SK-N-SH (cell line): ENCODE data around the gene GNAT1. TPM values are rescaled to one million over a fixed set of nuclear protein-coding genes. Genes with fewer than 3 reads are reported as not detected.

ENCODE experiments used
- CTCF ChIA-PET: fragments of 300-600, 350-600 bp; formaldehyde crosslinking; extraction: SDS; loops from one replicate; lab custom pipeline; 2021; lab: Yijun Ruan, JAX
- POLR2A ChIA-PET: fragments of 350-600 bp; sonication (Branson Sonifier 250); formaldehyde crosslinking; extraction: SDS; loops from one replicate; lab custom pipeline; 2020; ENCODE audit warnings: antibody characterized with exemption, inconsistent platforms; lab: Yijun Ruan, JAX
- DNase-seq: peaks from one replicate; pipeline ENCODE4 v3.0.0; 2012
- H2AFZ ChIP-seq: fragments of 200-600 bp; sonication (generic); 2 replicates; pipeline ENCODE4 v1.8.1; 2016; ENCODE audit warnings: antibody characterized with exemption, mild to moderate bottlenecking, low read depth
- H3F3A ChIP-seq: fragments of 200-600 bp; sonication (generic); replicated peaks from 2 replicates; pipeline ENCODE3; 2016; ENCODE audit warnings: antibody characterized with exemption, mild to moderate bottlenecking; ENCODE audit not compliant: insufficient read depth
- H3K27ac ChIP-seq, 2 experiments: fragments of 200-500 bp in 1 of 2; fragments of 200-600 bp in 1 of 2; sonication (Bioruptor generic) in 1 of 2; sonication (generic), shearing (Covaris generic) in 1 of 2; 2 replicates each; pipeline versions ENCODE4 v1.5.1 to v1.6.1; 2014 to 2016; ENCODE audit warnings: low read depth in 2 of 2, inconsistent platforms in 1 of 2, low read length in 1 of 2, mild to moderate bottlenecking in 1 of 2, mixed read lengths in 1 of 2
- H3K27me3 ChIP-seq: fragments of 200-600 bp; sonication (generic), shearing (Covaris generic); 2 replicates; pipeline ENCODE4 v1.6.1; 2016; ENCODE audit warnings: mixed run types; ENCODE audit not compliant: insufficient read depth
- H3K36me3 ChIP-seq, 2 experiments: fragments of 200-500 bp in 1 of 2; fragments of 200-600 bp in 1 of 2; sonication (Bioruptor generic) in 1 of 2; sonication (generic) in 1 of 2; replicated peaks in 1 of 2; 2 replicates each; pipeline versions ENCODE3 to v1.5.1; 2014 to 2016; ENCODE audit warnings: low read length in 1 of 2, mild to moderate bottlenecking in 1 of 2; ENCODE audit not compliant: insufficient read depth in 2 of 2, control insufficient read depth in 1 of 2
- H3K4me1 ChIP-seq, 2 experiments: fragments of 200-500 bp in 1 of 2; fragments of 200-600 bp in 1 of 2; sonication (Bioruptor generic) in 1 of 2; sonication (generic), shearing (Covaris generic) in 1 of 2; 2 replicates each; pipeline versions ENCODE4 v1.5.1 to v1.6.1; 2014 to 2016; ENCODE audit warnings: low read depth in 1 of 2, low read length in 1 of 2, mixed run types in 1 of 2; ENCODE audit not compliant: insufficient read depth in 2 of 2, control insufficient read depth in 1 of 2
- H3K4me2 ChIP-seq: fragments of 200-600 bp; sonication (generic), shearing (Covaris generic); 2 replicates; pipeline ENCODE4 v1.6.1; 2017; ENCODE audit warnings: mixed run types
- H3K4me3 ChIP-seq, 2 experiments: fragments of 200-500 bp in 1 of 2; fragments of 200-600 bp in 1 of 2; sonication (Bioruptor generic) in 1 of 2; sonication (generic), shearing (Covaris generic) in 1 of 2; 2 replicates each; pipeline versions ENCODE4 v1.5.1 to v1.8.1; 2014 to 2016; ENCODE audit warnings: low read depth in 2 of 2, inconsistent platforms in 1 of 2, low read length in 1 of 2, mild to moderate bottlenecking in 1 of 2, mixed read lengths in 1 of 2, moderate library complexity in 1 of 2
- H3K79me2 ChIP-seq: fragments of 200-600 bp; sonication (generic); 2 replicates; pipeline ENCODE4 v1.8.1; 2017; ENCODE audit warnings: mild to moderate bottlenecking; ENCODE audit not compliant: insufficient read depth
- H3K9ac ChIP-seq: fragments of 200-600 bp; sonication (generic); 2 replicates; pipeline ENCODE4 v1.6.1; 2017; ENCODE audit warnings: mixed run types
- H3K9me2 ChIP-seq: fragments of 200-600 bp; sonication (generic); 2 replicates; pipeline ENCODE4 v1.6.1; 2017; ENCODE audit warnings: mixed run types
- H3K9me3 ChIP-seq: fragments of 200-600 bp; sonication (generic); 2 replicates; pipeline ENCODE4 v1.6.1; 2017; ENCODE audit warnings: mixed run types, mild to moderate bottlenecking, moderate library complexity
- H4K20me1 ChIP-seq: fragments of 200-600 bp; sonication (generic); 2 replicates; pipeline ENCODE4 v1.6.1; 2017; ENCODE audit warnings: mild to moderate bottlenecking, mixed run types; ENCODE audit not compliant: insufficient read depth
- ELF1 ChIP-seq: IDR thresholded peaks from 2 replicates; pipeline ENCODE4 v1.4.0; 2012
- EZH2phosphoT487 ChIP-seq: fragments of 200-600 bp; sonication (generic); IDR thresholded peaks from 2 replicates; pipeline ENCODE4 v1.6.1; 2017; ENCODE audit warnings: low read depth, mixed run types, mild to moderate bottlenecking, antibody characterized with exemption, moderate library complexity, borderline replicate concordance
- FOSL2 ChIP-seq: IDR thresholded peaks from 2 replicates; pipeline ENCODE4 v1.4.0; 2012; ENCODE audit warnings: low read depth, mild to moderate bottlenecking, moderate library complexity, borderline replicate concordance
- FOXM1 ChIP-seq: IDR thresholded peaks from 2 replicates; pipeline ENCODE4 v1.4.0; 2012; ENCODE audit warnings: low read depth, mild to moderate bottlenecking
- GABPA ChIP-seq: IDR thresholded peaks from 2 replicates; pipeline ENCODE4 v1.4.0; 2012; ENCODE audit warnings: low read depth, mild to moderate bottlenecking
- MEF2A ChIP-seq: IDR thresholded peaks from 2 replicates; pipeline ENCODE4 v1.4.0; 2012; ENCODE audit warnings: low read depth, borderline replicate concordance
- MXI1 ChIP-seq: IDR thresholded peaks from 2 replicates; pipeline ENCODE4 v1.6.1; 2012; ENCODE audit warnings: mild to moderate bottlenecking, low read depth, low read length, improper control_type of control experiment
- NFIC ChIP-seq: IDR thresholded peaks from 2 replicates; pipeline ENCODE4 v1.4.0; 2012; ENCODE audit warnings: borderline replicate concordance
- POLR2AphosphoS5 ChIP-seq: IDR thresholded peaks from 2 replicates; pipeline ENCODE4 v1.6.1; 2012; ENCODE audit warnings: low read depth, low read length
- RAD21 ChIP-seq: IDR thresholded peaks from 2 replicates; pipeline ENCODE4 v1.6.1; 2012; ENCODE audit warnings: mild to moderate bottlenecking, low read length
- RCOR1 ChIP-seq: fragments of 150-350 bp; IDR thresholded peaks from 2 replicates; pipeline ENCODE4 v1.6.1; 2017; ENCODE audit warnings: antibody characterized with exemption, low read length
- RFX5 ChIP-seq: IDR thresholded peaks from 2 replicates; pipeline ENCODE4 v1.6.1; 2012; ENCODE audit warnings: mild to moderate bottlenecking, improper control_type of control experiment, low read length
- RXRA ChIP-seq: IDR thresholded peaks from 2 replicates; pipeline ENCODE4 v1.4.0; 2012; ENCODE audit warnings: low read depth, mild to moderate bottlenecking, borderline replicate concordance
- TCF12 ChIP-seq: IDR thresholded peaks from 2 replicates; pipeline ENCODE4 v1.4.0; 2012
- WGBS: methylation state at CpG from one replicate; pipeline ENCODE4 v1.1.6; 2017; ENCODE audit warnings: low lambda C conversion rate; 5-methylcytosine and 5-hydroxymethylcytosine counted together
- polyA plus RNA-seq, 3 experiments: library from polyadenylated mRNA; depleted of rRNA; stranded (reverse); fragments of >200 nt; gene quantifications; 2 replicates each; pipeline ENCODE4 v1.2.3, GENCODE V29; 2012
- TF ChIP-seq, protein P1 (sequence below): fragments of 150-350 bp; IDR thresholded peaks from 2 replicates; pipeline ENCODE4 v1.6.1; 2017; ENCODE audit warnings: antibody characterized with exemption, low read length, low read depth, borderline replicate concordance
- TF ChIP-seq, protein P2 (sequence below): fragments of 150-350 bp; IDR thresholded peaks from 2 replicates; pipeline ENCODE4 v1.6.1; 2016; ENCODE audit warnings: mild to moderate bottlenecking, low read depth, low read length

GNAT1 gene
- polyA plus RNA-seq, 1 of the 3 experiments (the other 2 are of a cell fraction), result not detected

DNA sequence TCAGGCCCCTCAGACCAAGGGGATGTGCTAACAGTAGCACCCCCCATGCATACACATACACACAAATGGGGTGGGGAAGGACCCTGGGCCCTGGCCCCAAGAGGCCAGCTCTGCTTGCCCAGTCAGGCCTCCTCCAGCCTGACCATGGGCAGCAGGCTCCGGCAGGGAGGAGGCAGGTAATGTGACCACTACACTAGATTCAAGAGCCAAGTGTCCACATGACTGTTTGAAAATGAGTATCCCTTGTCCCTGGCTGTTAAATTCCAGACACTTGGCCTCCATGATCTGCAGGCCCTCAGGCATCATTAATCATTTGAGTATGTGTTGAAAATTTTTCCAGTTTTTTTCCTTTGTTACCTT is 30.7 kb downstream of the GNAT1 start:
- Histone ChIP-seq H3K9me2 (no peaks in the 10 kb centered on the region), H2AFZ (no peak overlapping the region), H3K27me3 (peaks cover 7% of the 10 kb centered on the region; the same call in 1 of the 2 replicates), H3K4me2 (no peak overlapping the region)
- POLR2A ChIA-PET, result no interaction called here
- no peak for DNase-seq
- TF ChIP-seq MXI1, result no peak
- TF ChIP-seq ELF1, result no peak
- TF ChIP-seq MEF2A, result no peak
- no peak for TF ChIP-seq GABPA
- TF ChIP-seq, protein P1, sequence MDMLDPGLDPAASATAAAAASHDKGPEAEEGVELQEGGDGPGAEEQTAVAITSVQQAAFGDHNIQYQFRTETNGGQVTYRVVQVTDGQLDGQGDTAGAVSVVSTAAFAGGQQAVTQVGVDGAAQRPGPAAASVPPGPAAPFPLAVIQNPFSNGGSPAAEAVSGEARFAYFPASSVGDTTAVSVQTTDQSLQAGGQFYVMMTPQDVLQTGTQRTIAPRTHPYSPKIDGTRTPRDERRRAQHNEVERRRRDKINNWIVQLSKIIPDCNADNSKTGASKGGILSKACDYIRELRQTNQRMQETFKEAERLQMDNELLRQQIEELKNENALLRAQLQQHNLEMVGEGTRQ, result no peak
- no peak for TF ChIP-seq RAD21
- TF ChIP-seq, protein P2, sequence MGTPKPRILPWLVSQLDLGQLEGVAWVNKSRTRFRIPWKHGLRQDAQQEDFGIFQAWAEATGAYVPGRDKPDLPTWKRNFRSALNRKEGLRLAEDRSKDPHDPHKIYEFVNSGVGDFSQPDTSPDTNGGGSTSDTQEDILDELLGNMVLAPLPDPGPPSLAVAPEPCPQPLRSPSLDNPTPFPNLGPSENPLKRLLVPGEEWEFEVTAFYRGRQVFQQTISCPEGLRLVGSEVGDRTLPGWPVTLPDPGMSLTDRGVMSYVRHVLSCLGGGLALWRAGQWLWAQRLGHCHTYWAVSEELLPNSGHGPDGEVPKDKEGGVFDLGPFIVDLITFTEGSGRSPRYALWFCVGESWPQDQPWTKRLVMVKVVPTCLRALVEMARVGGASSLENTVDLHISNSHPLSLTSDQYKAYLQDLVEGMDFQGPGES, result no peak
- no peak for TF ChIP-seq FOSL2
- no peak for TF ChIP-seq RXRA
- no peak for TF ChIP-seq RCOR1
- no peak for TF ChIP-seq POLR2AphosphoS5
- TF ChIP-seq EZH2phosphoT487, result no peak
- TF ChIP-seq FOXM1, result no peak
- TF ChIP-seq RFX5, result no peak
- TF ChIP-seq, all 33 proteins: peak for 0
- Histone ChIP-seq H3K9ac (no peak overlapping the region), H3K79me2 (no peaks in the 10 kb centered on the region), H3K4me1 (peaks cover 0 to 4% of the 10 kb centered on the region in 2 experiments; a peak in 1 of 4 replicates), H3K4me3 (no peak overlapping the region), H3K27ac (no peak overlapping the region), H3K36me3 (no peaks in the 10 kb centered on the region), H3F3A (peaks cover 3% of the 10 kb centered on the region), H3K9me3 (no peaks in the 10 kb centered on the region), H4K20me1 (no peaks in the 10 kb centered on the region)
- WGBS, result no CpG with 5 or more reads among the region's 1 CpG
- CTCF ChIA-PET, result interaction anchor here (0.8 to 61.6 kb wide), 12 partner anchors 9 to 101 kb away, joined by 3 to 1375 read pairs (median 4); partner anchors contain the start of gene GNAT1

DNA sequence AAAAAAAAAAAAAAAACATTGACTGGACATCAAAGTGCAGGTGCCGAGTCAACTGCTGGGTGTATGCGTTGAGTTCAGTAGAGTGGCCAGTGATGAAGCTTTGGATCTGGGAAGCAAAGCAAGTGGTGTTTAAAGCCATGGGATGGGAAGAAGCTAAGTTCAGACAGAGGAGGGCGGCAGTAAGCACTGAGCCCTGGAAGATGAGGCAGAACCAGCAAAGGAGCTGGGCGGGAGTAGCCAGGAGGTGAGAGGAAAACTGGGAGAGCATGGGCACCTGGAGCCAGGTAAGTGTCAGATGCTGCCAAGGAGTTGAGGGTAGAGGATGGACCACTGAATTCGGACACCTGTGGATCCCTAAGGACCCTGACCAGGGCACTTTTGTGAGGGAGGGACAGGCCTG is 33.2 kb downstream of the GNAT1 start:
- Histone ChIP-seq H3K27me3 (peaks cover 7% of the 10 kb centered on the region; the same call in 1 of the 2 replicates), H3K9ac (no peak overlapping the region), H3K9me3 (no peaks in the 10 kb centered on the region), H3K4me2 (no peak overlapping the region), H3K79me2 (no peaks in the 10 kb centered on the region), H4K20me1 (no peaks in the 10 kb centered on the region), H2AFZ (no peak overlapping the region), H3K36me3 (no peaks in the 10 kb centered on the region), H3K27ac (no peak overlapping the region), H3K4me3 (no peak overlapping the region), H3K4me1 (peaks cover 0 to 9% of the 10 kb centered on the region in 2 experiments; a peak in 1 of 4 replicates), H3K9me2 (no peaks in the 10 kb centered on the region), H3F3A (peaks cover 3% of the 10 kb centered on the region)
- 33% methylated on average over 5 of the region's 5 CpGs for WGBS
- ChIA-PET CTCF (interaction anchor here (1.3 to 61.6 kb wide), 8 partner anchors 9 to 103 kb away, joined by 4 to 1375 read pairs (median 78); partner anchors contain the start of genes GNAI2, GNAT1, LSMEM2 and SLC38A3), POLR2A (interaction anchor here (0.6 kb wide), 1 partner anchor 113 kb away, joined by 3 read pairs; no protein-coding TSS in a partner anchor)
- DNase-seq, result no peak
- TF ChIP-seq NFIC (no peak), TCF12 (no peak), RAD21 (no peak), GABPA (no peak)
- TF ChIP-seq, all 33 proteins: peak for 0
